AG10803 (cell line): ENCODE results near the gene GCK.
"Not testable (repeated sequence)": the region's sequence is repeated elsewhere in the genome, so short reads cannot be mapped to it uniquely, and the experiment has no call there.

Source experiments
- DNase-seq: peaks from one replicate; pipeline ENCODE4 v3.0.0; 2010; ENCODE audit warnings: low read depth
- H3K4me3 ChIP-seq: 2 replicates; pipeline ENCODE4 v1.5.1; 2011; ENCODE audit warnings: mild to moderate bottlenecking, low read length, control low read depth
- CTCF ChIP-seq: conservative IDR thresholded peaks from 2 replicates; pipeline ENCODE4 v1.5.1; 2011; ENCODE audit warnings: mild to moderate bottlenecking, low read length, control low read depth, inconsistent platforms

GCK gene

GRCh38 chr7:44131173-44132029 is 57.8 kb downstream of the GCK start:
- no peak overlapping the region for H3K4me3 ChIP-seq
- DNase-seq: no peak
- peak; percentile 39 for TF ChIP-seq CTCF

DNA sequence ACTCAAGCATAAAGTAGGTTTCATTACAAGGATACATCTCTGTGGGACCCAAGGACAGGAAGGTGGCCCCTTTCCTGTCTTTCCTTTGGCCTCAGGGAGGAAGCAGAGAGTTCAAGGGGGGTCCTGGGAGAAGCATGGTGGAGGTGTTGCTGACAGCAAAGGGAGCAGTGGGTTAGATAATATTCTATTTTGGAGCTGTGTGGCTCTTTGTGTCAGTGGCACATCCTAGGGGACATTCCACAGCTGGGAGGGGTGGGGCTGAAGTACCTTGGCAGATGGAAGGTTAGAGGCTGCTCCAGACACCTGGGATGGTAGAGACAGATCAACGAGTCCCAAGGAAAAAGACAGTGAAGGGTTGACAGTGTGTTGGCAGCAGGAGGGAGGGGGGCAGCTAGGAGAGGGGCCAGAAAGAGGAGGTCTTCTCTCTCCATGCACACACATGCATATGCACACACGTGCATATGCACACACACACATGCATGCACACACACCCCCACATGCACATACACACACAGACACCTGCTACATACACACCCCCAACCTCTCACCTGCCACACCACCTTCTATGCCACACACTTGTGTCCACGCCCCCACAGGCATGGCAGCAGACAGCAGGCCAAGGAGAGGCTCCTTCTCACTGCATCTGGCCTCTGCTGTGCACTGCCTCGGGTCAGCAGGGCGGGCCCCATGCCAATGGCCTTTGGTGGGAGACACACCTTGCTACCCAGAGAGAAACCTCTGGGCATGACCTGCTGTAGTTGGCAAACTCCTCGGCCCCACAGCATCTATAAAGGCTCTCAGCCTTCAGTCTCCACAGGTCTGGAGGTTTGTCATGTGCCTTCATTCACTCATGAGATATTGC is 60.3 kb downstream of the GCK start:
- no peak overlapping the region for H3K4me3 ChIP-seq
- DNase-seq: no peak
- TF ChIP-seq CTCF: no peak

DNA sequence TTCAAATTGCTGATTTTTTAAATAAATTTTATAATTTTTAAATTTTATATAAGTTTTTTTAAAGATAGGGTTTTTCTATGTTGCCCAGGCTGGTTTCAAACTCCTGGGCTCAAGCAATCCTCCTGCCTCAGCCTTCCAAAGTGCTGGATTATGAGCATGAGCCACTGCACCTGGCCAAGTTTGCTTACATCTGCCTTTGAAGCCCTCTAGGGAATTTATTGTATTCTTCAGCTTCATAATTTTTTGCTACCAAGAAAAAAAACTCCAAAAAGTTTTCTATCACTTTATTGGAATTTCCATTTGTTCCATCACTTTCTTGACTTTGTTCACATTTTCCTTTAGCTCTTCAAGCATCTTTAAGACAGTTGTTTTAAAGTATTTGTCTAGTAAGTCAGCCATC is 62.1 kb downstream of the GCK start:
- H3K4me3 ChIP-seq: no peak overlapping the region
- DNase-seq: no peak
- TF ChIP-seq CTCF: no peak

- not testable (repeated sequence) for H3K4me3 ChIP-seq, DNase-seq
Observed at GRCh38 chr7:44126574-44126973, 62.7 kb downstream of the GCK start.

GRCh38 chr7:44124822-44125202 is 64.4 kb downstream of the GCK start:
- H3K4me3 ChIP-seq: no peak overlapping the region
- no peak for DNase-seq
- no peak for TF ChIP-seq CTCF

- peak; percentile 94 for DNase-seq
- TF ChIP-seq CTCF: no peak
- H3K4me3 ChIP-seq: peak within 1 kb of the TSS; percentile 76
Observed at GRCh38 chr7:44123190-44124003, 65.8 kb downstream of the GCK start, which contains the start of gene POLD2. POLD2 (minus strand) TSS chr7:44123548; CDS start chr7:44122053, 1,495 bp downstream.

DNA sequence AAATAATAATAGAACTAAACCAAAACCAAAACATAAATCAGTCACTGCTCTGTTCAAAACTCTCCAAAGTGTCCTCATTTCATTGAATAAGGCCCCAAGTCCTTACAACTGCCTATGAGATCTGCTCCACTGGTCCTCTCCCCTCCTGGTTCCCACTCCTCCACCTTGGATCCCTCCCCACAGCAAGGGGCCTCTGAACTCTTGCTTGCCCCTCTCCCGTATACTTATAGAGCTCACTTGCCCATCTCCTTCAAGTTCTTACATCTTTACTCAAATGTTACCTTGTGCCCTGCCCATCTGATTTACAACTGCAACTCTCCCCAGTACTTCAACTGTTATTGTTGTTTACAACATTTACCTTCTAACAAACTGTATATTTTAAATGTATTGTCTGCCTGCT is 66.7 kb downstream of the GCK start:
- DNase-seq: no peak
- H3K4me3 ChIP-seq: peak overlapping the region; percentile 66
- no peak for TF ChIP-seq CTCF
